Thymus (tissue), 11 donors: ENCODE data around the gene FOS. TPM values are rescaled to one million over a fixed set of nuclear protein-coding genes. Genes with fewer than 3 reads are reported as not detected.
"Not testable (repeated sequence)": the region's sequence is repeated elsewhere in the genome, so short reads cannot be mapped to it uniquely, and the experiment has no call there.

Experiments used
- DNase-seq, 9 donors: peaks; one replicate each; pipeline ENCODE4 v3.0.0-alpha.2; 2013; ENCODE audit warnings: low spot score in 9 of 9, low read depth in 6 of 9, missing footprints in 1 of 9
- H3K27ac ChIP-seq, 2 donors: one replicate each; pipeline ENCODE4 v1.5.1; 2013; ENCODE audit warnings: control low read depth in 1 of 2, low read depth in 1 of 2, low read length in 1 of 2, mild to moderate bottlenecking in 1 of 2, moderate library complexity in 1 of 2
- H3K27me3 ChIP-seq, 2 donors: one replicate each; pipeline ENCODE4 v1.5.1; 2013; ENCODE audit warnings: low read length in 1 of 2; ENCODE audit not compliant: control insufficient read depth in 2 of 2, insufficient read depth in 1 of 2
- H3K36me3 ChIP-seq, 2 donors: one replicate each; pipeline ENCODE4 v1.5.1; 2013; ENCODE audit warnings: low read length in 1 of 2, mild to moderate bottlenecking in 1 of 2, moderate library complexity in 1 of 2; ENCODE audit not compliant: control insufficient read depth in 2 of 2, insufficient read depth in 2 of 2
- H3K4me1 ChIP-seq, 2 donors: one replicate each; pipeline ENCODE4 v1.5.1; 2013; ENCODE audit warnings: low read length in 2 of 2; ENCODE audit not compliant: control insufficient read depth in 2 of 2, insufficient read depth in 2 of 2
- H3K4me3 ChIP-seq, 2 donors: one replicate each; pipeline ENCODE4 v1.5.1; 2013; ENCODE audit warnings: low read length in 2 of 2, control low read depth in 1 of 2, mild to moderate bottlenecking in 1 of 2
- H3K9me3 ChIP-seq, 2 donors: one replicate each; pipeline ENCODE4 v1.5.1; 2013; ENCODE audit warnings: low read length in 1 of 2, mild to moderate bottlenecking in 1 of 2; ENCODE audit not compliant: control insufficient read depth in 2 of 2, insufficient read depth in 1 of 2
- WGBS: extraction: QIAGEN DNeasy Blood & Tissue Kit; methylation state at CpG from one replicate; pipeline ENCODE4 v1.1.7; 2013; 5-methylcytosine and 5-hydroxymethylcytosine counted together
- polyA plus RNA-seq: library from polyadenylated mRNA; stranded (reverse); fragments of 200-250 nt; gene quantifications from one replicate; pipeline ENCODE4 v1.2.3, GENCODE V29; 2013
- total RNA-seq: library from RNA; stranded (reverse); fragments of 120-200 nt; gene quantifications from one replicate; pipeline ENCODE4 v1.2.4, GENCODE V29; 2013
- donor health status: healthy.

The FOS gene
- total and polyA plus RNA-seq, 2 donors = 143 to 253 TPM

- WGBS = 82% methylated on average over 8 of the region's 8 CpGs
- Histone ChIP-seq H3K9me3 (no peaks in the 10 kb centered on the region), H3K27ac (peak overlapping the region in 1 of 2 donors; percentile 85), H3K27me3 (peaks cover 6 to 20% of the 10 kb centered on the region in 2 donors), H3K36me3 (no peaks in the 10 kb centered on the region), H3K4me3 (no peak overlapping the region), H3K4me1 (peaks cover 14 to 40% of the 10 kb centered on the region in 2 donors)
- no peak for DNase-seq
Observed at GRCh38 chr14:75299059-75299458, 20.4 kb downstream of the FOS start.

DNA sequence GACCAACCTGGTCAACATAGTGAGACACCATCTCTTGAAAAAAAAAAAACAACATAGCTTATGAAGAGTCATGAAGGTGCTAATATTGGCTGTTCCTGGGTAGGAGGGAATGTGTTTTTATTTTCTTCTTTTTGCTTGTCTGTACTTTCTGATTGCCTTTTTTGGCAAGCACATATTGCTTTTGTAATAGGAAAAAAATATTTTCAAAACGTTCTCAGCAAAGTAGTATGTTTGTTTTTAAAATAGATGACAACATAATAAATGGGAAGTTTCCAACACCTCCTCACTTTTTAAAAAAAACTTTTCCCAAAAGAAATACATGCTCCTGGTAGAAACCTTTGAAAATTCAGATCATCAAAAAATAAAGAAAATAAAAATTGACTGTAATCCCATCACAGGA, 20.9 kb downstream of the FOS start:
- no peak for DNase-seq
- peaks cover 6 to 16% of the 10 kb centered on the region in 2 donors for H3K27me3 ChIP-seq
- no peaks in the 10 kb centered on the region for H3K36me3 ChIP-seq
- H3K27ac ChIP-seq = peak overlapping the region in 1 of 2 donors; percentile 9
- 71% methylated on average over 1 of the region's 1 CpG for WGBS
- peaks cover 14 to 36% of the 10 kb centered on the region in 2 donors for H3K4me1 ChIP-seq
- no peak overlapping the region for H3K4me3 ChIP-seq
- H3K9me3 ChIP-seq = no peaks in the 10 kb centered on the region

DNA sequence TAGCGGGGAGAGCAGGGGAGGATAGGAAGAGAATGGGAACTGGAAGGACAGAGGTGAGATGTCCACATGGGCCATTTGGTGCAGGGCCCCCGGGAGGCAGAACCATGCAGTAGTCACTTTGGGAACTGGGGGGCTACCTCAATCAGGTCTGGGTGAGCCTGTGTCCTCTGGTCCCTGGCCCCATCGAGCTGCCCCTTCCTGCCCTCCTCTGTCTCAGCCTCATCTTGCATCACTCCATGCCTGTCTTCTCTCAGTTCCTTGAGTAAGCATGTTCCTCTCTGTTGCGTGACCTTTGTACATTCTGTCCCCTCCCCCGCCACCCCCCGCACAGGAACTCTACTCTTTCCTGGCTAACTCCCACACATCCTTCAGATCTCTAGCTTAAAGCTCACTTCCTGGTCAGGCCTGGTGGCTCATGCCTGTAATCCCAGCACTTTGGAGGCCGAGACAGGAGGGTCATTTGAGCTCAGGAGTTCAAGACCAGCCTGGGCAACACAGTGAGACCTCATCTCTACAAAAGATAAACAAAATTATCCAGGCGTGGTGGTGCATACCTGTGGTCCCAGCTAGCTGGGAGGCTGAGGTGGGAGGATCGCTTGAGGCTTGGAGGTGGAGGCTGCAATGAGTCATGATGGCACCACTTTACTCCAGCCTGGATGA, 23.2 kb downstream of the FOS start:
- Histone ChIP-seq H3K27me3 (no peaks in the 10 kb centered on the region), H3K9me3 (no peaks in the 10 kb centered on the region), H3K4me3 (no peak overlapping the region), H3K36me3 (no peaks in the 10 kb centered on the region), H3K27ac (no peak overlapping the region), H3K4me1 (peaks cover 0 to 17% of the 10 kb centered on the region in 2 donors)
- 72% methylated on average over 9 of the region's 9 CpGs for WGBS
- peak in 1 of 9 donors; percentile 46 for DNase-seq

GRCh38 chr14:75303381-75303789, 24.8 kb downstream of the FOS start:
- DNase-seq = peak in 6 of 9 donors; percentile 37 to 77 (median 61)
- 32% methylated on average over 15 of the region's 15 CpGs for WGBS
- Histone ChIP-seq H3K27me3 (no peaks in the 10 kb centered on the region), H3K4me3 (no peak overlapping the region), H3K36me3 (no peaks in the 10 kb centered on the region), H3K9me3 (no peaks in the 10 kb centered on the region), H3K4me1 (peaks cover 0 to 22% of the 10 kb centered on the region in 2 donors), H3K27ac (no peak overlapping the region)

GRCh38 chr14:75306410-75306809, 27.8 kb downstream of the FOS start:
- not testable (repeated sequence) for H3K4me3 ChIP-seq, H3K27me3 ChIP-seq, H3K9me3 ChIP-seq, DNase-seq, H3K27ac ChIP-seq, H3K36me3 ChIP-seq
- 95% methylated on average over 4 of the region's 4 CpGs for WGBS
- H3K4me1 ChIP-seq = peaks cover 0 to 21% of the 10 kb centered on the region in 2 donors

DNA sequence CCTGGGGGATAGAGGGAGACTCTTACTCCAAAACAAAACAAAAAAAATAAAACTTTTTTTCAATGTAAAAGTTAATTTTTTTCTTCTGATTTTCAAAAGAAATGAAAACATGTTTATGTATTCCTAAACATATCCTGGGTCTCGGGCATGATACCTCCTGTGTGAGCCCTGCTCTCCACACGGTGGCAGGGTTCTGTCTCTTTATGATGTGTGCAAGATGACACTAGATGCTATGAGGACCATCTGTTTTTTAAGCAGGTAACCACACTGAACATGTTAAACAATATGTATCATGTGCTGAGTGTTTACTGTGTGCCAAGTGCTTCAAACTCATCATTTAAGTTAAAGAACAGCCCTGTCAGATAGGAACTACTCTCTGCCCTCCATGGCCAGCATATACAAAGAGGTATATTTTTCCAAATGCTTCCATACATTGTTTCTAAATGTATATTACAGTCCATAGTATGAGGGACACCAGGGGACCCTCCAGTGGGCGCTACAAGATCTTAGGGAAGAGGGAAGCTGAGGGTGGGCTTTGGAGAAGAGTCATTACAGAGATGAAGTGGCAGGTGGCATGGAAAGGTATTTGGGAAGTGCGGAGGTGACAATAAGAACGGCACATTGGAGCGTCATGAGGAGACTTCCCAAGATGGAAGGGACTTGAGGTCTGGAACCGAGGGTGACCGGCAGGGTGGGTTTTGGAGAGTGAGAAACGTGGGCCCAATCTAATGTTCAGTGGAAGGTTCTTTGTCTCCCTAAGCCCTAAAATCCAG, 28.5 kb downstream of the FOS start:
- peak in 2 of 9 donors; percentile 57 to 68 for DNase-seq
- no peaks in the 10 kb centered on the region for H3K27me3 ChIP-seq
- no peaks in the 10 kb centered on the region for H3K36me3 ChIP-seq
- H3K9me3 ChIP-seq = no peaks in the 10 kb centered on the region
- no peak overlapping the region for H3K27ac ChIP-seq
- 86% methylated on average over 9 of the region's 9 CpGs for WGBS
- no peak overlapping the region for H3K4me3 ChIP-seq
- peaks cover 0 to 15% of the 10 kb centered on the region in 2 donors for H3K4me1 ChIP-seq

- Histone ChIP-seq H3K4me1 (peaks cover 0 to 11% of the 10 kb centered on the region in 2 donors), H3K36me3 (no peaks in the 10 kb centered on the region), H3K27ac (no peak overlapping the region), H3K27me3 (no peaks in the 10 kb centered on the region), H3K9me3 (no peaks in the 10 kb centered on the region), H3K4me3 (no peak overlapping the region)
- WGBS = 34% methylated on average over 12 of the region's 12 CpGs
- DNase-seq = peak in 7 of 9 donors; percentile 45 to 81 (median 72)
Observed at GRCh38 chr14:75307700-75308379, 29.2 kb downstream of the FOS start.

- H3K9me3 ChIP-seq, H3K4me1 ChIP-seq, H3K27me3 ChIP-seq, H3K36me3 ChIP-seq, H3K27ac ChIP-seq, H3K4me3 ChIP-seq, DNase-seq: not testable (repeated sequence)
- 91% methylated on average over 7 of the region's 7 CpGs for WGBS
Observed at GRCh38 chr14:75308991-75309390, 30.4 kb downstream of the FOS start.

DNA sequence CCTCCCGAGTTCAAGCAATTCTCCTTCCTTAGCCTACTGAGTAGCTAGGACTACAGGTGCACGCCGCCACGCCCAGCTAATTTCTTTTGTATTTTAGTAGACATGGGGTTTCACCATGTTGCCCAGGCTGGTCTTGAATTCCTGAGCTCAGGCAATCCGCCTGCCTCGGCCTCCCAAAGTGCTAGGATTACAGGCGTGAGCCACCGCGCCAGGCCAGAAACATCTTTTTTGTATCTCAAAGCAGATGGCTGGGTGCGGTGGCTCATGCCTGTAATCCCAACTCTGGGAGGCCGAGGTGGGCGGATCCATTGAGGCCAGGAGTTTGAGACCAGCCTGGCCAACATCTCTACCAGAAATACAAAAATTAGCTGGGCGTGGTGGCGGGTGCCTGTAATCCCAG, 30.9 kb downstream of the FOS start:
- not testable (repeated sequence) for H3K4me1 ChIP-seq

More for the DNA sequence above, 30.9 kb downstream of the FOS start:
- WGBS = 99% methylated on average over 14 of the region's 14 CpGs
- DNase-seq, H3K36me3 ChIP-seq, H3K27ac ChIP-seq, H3K9me3 ChIP-seq, H3K27me3 ChIP-seq, H3K4me3 ChIP-seq: not testable (repeated sequence)
